NCI-H128 (cell line): ENCODE measurements around the gene DPPA3.
"Not testable (repeated sequence)": the region's sequence is repeated elsewhere in the genome, so short reads cannot be mapped to it uniquely, and the experiment has no call there.

Experiments
- DNase-seq: peaks from one replicate; lab custom pipeline; 2025; ENCODE audit not compliant: unreplicated experiment; lab: John Stamatoyannopoulos, UW

DPPA3 gene

GRCh38 chr12:7729746-7730145 is 18.5 kb downstream of the DPPA3 start:
- DNase-seq = no peak

DNA sequence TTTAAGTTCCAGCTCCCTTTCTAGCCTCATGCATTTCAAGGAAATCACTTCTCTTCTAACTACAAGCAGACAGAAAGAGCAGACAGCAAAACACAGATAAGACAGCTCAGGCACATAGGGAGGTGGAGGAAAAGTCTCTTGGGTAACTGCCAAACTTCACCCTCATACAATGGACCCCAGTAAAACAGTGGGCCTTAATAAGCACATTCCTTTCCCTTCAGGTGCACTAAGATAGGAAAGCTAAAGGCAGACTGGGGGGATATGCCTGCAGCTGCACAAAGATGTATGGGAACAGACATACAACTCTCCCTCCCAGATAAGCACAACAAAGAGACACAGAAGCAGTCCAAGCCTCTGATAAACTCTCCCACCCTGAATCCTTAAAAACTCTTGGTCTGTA is 19.8 kb downstream of the DPPA3 start:
- DNase-seq = not testable (repeated sequence)

- DNase-seq = no peak
Measured at GRCh38 chr12:7731486-7731885, 20.3 kb downstream of the DPPA3 start.

DNA sequence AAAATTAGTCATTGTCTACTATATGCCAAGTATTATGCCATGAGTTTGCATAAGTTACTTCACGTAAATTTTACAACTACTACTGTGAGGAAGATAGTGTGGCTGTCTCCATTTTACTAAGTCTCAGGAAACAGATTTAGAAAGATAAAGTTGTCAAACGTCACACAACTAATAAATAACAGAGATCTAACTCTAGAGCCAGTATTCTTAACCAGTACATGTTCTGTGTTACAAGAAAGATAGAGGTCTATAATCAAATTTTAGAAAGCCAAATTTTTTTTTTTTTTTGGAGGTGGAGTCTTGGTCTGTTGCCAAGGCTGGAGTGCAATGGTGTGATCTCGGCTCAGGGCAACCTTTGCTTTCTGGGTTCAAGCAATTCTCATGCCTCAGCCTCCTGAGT is 21.8 kb downstream of the DPPA3 start:
- DNase-seq = no peak

DNA sequence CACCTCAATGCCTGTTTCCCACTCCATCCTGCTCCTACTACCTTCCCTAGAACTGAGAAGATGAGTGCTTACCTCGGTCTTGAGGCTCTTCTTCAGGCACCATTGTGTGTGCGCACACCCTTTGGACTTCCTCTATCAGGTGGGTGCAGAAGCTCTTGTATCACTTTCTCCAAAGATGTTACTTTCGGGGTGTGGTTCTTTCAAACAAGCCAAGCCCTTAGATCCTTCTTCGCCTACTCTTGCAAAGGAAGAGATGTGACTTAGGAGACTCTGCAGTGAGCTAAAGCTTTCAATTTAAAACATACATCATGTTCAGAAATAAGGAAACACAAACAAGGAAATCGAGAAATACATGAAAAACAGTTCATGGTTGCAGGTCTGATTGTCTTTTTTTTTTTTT is 36.0 kb downstream of the DPPA3 start, which contains the start of gene CLEC4C:
TSS of gene CLEC4C (minus strand) at position 130 of the 400 bp plus-strand sequence. CDS start at position 103, 27 bp downstream.
- DNase-seq = no peak

GRCh38 chr12:7748852-7749251 is 37.6 kb downstream of the DPPA3 start:
- DNase-seq = no peak

DNA sequence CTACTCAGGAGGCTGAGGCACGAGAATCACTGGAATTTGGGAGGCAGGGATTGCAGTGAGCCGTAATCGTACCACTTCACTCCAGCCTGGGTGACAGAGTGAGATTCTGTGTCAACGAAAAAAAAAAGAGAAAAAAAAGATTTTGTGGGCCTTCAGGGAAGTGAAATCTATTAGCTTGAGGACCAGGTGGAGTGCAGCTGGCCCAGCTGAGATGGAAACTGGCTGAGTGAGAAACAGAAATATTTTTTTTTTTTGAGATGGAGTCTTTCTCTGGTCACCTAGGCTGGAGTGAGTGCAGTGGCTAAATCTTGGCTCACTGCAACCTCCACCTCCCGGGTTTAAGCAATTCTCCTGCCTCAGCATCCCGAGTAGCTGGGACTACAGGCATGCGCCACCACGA is 38.2 kb downstream of the DPPA3 start:
- DNase-seq = no peak

- DNase-seq = no peak
Measured at GRCh38 chr12:7750350-7750749, 39.1 kb downstream of the DPPA3 start.

- no peak for DNase-seq
Measured at GRCh38 chr12:7751394-7751793, 40.2 kb downstream of the DPPA3 start.

DNA sequence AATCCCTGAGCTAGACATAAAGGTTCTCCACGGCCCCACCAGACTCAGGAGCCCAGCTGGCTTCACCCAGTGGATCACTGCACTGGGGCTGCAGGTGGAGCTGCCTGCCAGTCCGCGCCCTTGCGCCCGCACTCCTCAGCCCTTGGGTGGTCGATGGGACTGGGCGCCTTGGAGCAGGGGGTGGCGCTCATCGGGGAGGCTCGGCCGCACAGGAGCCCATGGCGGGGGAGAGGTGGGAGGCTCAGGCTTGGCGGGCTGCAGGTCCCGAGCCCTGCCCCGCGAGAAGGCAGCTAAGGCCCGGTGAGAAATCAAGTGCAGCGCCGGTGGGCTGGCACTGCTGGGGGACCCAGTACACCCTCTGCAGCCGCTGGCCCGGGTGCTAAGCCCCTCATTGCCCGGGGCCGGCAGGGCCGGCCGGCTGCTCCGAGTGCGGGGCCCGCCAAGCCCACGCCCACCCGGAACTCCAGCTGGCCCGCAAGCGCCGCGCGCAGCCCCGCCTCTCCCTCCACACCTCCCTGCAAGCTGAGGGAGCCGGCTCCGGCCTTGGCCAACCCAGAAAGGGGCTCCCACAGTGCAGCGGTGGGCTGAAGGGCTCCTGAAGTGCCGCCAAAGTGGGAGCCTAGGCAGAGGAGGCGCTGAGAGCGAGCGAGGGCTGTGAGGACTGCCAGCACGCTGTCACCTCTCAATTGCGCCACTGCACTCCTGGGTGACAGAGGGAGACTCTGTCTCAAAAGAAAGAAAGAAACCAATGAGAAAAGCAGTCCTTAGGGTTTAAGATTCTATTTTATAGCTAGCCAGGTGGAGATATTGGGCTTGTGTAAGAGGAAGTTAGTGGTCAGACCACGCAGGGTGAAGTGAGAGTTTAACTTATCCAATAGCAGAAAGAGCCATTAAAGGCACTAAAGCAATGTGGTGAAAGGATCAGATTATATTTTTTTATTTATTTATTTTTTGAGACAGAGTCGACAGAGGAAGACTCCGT is 41.0 kb downstream of the DPPA3 start:
- not testable (repeated sequence) for DNase-seq

DNA sequence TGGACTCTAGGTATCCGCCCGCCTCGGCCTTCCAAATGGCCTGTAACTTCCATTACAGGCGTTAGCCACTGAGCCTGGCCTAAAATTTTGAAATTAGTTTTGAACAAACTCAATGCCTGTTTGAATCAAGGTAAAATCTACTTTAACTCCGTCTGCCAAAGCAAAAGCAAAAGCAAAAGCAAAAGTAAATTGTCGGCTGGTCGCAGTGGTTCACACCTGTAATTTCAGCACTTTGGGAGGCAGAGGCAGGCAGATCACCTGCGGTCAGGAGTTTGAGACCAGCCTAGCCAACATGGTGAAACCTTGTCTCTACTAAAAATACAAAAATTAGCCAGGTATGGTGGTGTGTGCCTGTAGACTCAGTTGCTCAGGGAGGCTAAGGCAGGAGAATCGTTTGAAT is 44.4 kb downstream of the DPPA3 start:
- not testable (repeated sequence) for DNase-seq

GRCh38 chr12:7756993-7757392 is 45.8 kb downstream of the DPPA3 start:
- DNase-seq = no peak

GRCh38 chr12:7758766-7759140 is 47.5 kb downstream of the DPPA3 start:
- no peak for DNase-seq
